ENCODE results near the gene FHAD1.

DNA sequence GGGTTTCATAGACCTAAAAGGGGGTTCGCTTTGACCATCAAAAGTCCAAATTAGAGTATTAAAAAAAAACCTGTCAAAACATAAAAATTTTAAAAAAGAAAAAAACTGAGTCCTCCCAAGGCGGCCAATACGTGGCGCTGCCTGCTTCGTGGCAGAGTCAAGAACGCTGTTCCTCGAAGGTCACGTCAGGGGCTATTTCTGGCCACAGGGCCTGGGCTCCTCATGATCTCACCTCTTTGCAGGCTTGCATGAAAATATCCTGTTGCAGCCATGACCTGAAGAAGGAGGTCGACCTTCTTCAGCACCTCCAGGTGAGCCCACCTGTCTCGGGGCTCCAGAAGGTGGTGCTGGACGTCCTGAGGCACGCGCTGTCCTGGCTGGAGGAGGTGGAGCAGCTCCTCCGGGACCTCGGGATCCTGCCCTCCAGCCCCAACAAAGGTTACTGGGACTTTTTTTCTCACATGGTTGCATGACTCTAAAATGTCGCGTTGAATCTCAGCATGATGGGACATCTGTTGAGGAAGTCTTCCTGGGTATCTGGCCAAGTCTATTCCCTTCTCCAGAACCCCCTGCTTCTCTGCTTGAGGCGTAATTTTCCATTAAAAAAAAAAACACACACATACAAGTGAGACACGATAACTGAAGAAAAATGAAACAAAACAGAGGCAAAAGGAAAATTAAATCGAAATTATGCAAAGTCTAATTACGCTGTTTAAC is 82.2 kb downstream of the FHAD1 start:
- TF ChIP-seq, protein P1, sequence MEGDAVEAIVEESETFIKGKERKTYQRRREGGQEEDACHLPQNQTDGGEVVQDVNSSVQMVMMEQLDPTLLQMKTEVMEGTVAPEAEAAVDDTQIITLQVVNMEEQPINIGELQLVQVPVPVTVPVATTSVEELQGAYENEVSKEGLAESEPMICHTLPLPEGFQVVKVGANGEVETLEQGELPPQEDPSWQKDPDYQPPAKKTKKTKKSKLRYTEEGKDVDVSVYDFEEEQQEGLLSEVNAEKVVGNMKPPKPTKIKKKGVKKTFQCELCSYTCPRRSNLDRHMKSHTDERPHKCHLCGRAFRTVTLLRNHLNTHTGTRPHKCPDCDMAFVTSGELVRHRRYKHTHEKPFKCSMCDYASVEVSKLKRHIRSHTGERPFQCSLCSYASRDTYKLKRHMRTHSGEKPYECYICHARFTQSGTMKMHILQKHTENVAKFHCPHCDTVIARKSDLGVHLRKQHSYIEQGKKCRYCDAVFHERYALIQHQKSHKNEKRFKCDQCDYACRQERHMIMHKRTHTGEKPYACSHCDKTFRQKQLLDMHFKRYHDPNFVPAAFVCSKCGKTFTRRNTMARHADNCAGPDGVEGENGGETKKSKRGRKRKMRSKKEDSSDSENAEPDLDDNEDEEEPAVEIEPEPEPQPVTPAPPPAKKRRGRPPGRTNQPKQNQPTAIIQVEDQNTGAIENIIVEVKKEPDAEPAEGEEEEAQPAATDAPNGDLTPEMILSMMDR (IDR thresholded peaks at IDR 0.05; ENCODE audit: low read depth, low read length): no peak
- TF ChIP-seq POLR2A (IDR thresholded peaks at IDR 0.05; ENCODE audit: extremely low read depth, insufficient read length): no peak
- no peak for TF ChIP-seq MAX (IDR thresholded peaks at IDR 0.05; ENCODE audit: low read depth, low read length)
